HG02840 (cell line): ENCODE measurements around the gene DNPEP.

Source experiments
- ATAC-seq: cut with Tn5 transposase; IDR thresholded peaks from one replicate; pipeline ENCODE4 v1.9.1; 2021; ENCODE audit warnings: mild to moderate bottlenecking, moderate library complexity, moderate number of reproducible peaks; ENCODE audit not compliant: unreplicated experiment, low FRiP score

Gene DNPEP

DNA sequence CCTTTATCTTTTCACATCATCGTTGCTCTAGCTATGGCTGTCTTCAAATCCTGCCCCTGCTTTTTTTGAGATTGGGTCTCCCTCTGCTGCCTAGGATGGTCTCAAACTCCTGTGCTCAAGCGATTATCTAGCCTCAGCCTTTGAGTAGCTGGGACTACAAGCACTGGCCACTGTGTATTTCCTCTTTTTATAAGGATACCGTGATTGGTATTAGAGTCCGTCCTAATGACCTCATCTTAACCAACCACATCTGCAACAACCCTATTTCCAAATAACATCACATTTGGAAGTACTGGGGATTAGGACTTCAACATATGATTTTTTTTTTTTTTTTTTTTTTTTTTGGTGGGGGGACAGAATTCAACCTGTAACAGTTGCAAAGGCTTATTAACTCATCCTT is 64.3 kb downstream of the DNPEP start:
- ATAC-seq: no peak
